Suprapubic skin (tissue), 3 donors: Measurements from ENCODE around the gene PIGZ.

Experiments used
- EP300 ChIP-seq: sonication (generic); formaldehyde crosslinking; IDR thresholded peaks from one replicate; pipeline ENCODE4 v1.6.1; 2017; ENCODE audit warnings: antibody characterized with exemption
- TF ChIP-seq, protein P1 (sequence below), 2 donors: fragments of 200-600 bp in 1 of 2; fragments of 450-650 bp in 1 of 2; sonication (generic) in 1 of 2; IDR thresholded peaks; one replicate each; pipeline ENCODE4 v1.5.1; 2016 to 2019; ENCODE audit warnings: antibody characterized with exemption in 2 of 2, mild to moderate bottlenecking in 1 of 2, moderate library complexity in 1 of 2

DNA sequence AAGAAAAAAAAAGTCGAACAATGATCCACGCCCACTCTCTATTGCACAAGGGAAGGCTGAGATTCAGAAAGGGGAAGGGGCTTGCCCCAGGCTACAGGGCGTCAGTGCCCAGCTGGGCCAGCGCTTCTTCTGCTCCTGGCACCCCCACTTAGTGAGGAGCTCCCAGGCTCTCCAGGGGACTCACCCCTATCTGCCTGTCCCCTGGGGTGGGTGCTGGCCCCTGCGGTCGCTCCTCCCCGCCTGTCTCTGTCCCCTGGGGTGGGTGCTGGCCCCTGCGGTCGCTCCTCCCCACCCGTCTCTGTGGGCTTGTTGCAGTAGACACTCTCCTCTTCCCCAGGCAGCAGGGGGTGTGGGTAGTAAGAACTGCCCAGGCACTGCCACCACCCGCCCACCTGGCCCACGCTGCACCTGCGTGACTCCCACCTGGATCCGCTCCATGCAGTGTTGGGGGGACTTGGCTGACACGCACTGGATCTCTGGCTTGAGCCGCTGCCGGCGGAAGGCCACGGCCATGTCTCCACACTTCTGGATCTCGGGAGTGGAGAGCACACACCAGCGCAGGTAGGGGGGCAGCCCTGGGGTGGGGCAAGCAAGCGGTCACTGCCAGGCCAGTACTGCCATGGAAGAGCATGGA is 46.4 kb upstream of the PIGZ start:
- no peak for TF ChIP-seq EP300
- TF ChIP-seq, protein P1, sequence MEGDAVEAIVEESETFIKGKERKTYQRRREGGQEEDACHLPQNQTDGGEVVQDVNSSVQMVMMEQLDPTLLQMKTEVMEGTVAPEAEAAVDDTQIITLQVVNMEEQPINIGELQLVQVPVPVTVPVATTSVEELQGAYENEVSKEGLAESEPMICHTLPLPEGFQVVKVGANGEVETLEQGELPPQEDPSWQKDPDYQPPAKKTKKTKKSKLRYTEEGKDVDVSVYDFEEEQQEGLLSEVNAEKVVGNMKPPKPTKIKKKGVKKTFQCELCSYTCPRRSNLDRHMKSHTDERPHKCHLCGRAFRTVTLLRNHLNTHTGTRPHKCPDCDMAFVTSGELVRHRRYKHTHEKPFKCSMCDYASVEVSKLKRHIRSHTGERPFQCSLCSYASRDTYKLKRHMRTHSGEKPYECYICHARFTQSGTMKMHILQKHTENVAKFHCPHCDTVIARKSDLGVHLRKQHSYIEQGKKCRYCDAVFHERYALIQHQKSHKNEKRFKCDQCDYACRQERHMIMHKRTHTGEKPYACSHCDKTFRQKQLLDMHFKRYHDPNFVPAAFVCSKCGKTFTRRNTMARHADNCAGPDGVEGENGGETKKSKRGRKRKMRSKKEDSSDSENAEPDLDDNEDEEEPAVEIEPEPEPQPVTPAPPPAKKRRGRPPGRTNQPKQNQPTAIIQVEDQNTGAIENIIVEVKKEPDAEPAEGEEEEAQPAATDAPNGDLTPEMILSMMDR (IDR thresholded peaks at IDR 0.05) = no peak
